MM.1S (cell line): ENCODE data around the gene ITSN1.

Experiments
- DNase-seq: peaks from one replicate; pipeline ENCODE4 v3.0.0-alpha.2; 2015
- H2AFZ ChIP-seq: fragments of 300-600 bp; sonication (generic); 2 replicates; pipeline ENCODE4 v1.6.0; 2016; ENCODE audit warnings: antibody characterized with exemption, low read length
- H3F3A ChIP-seq: fragments of 300-600 bp; sonication (generic); 2 replicates; pipeline ENCODE4 v1.6.1; 2016; ENCODE audit warnings: mild to moderate bottlenecking, antibody characterized with exemption, low read length, moderate library complexity, mixed read lengths; ENCODE audit not compliant: insufficient read depth
- H3K27ac ChIP-seq: fragments of 300-600 bp; sonication (generic); 2 replicates; pipeline ENCODE4 v1.5.1; 2016; ENCODE audit warnings: mild to moderate bottlenecking, low read length
- H3K27me3 ChIP-seq: fragments of 300-600 bp; sonication (generic); replicated peaks from 2 replicates; pipeline ENCODE4 v1.6.0; 2016; ENCODE audit warnings: low read length; ENCODE audit not compliant: insufficient read depth
- H3K36me3 ChIP-seq: fragments of 300-600 bp; sonication (generic); replicated peaks from 2 replicates; pipeline ENCODE4 v1.6.1; 2016; ENCODE audit warnings: mild to moderate bottlenecking, low read length, mixed read lengths; ENCODE audit not compliant: insufficient read depth
- H3K4me1 ChIP-seq: fragments of 300-600 bp; sonication (generic); 2 replicates; pipeline ENCODE4 v1.6.1; 2016; ENCODE audit warnings: low read length, mixed read lengths
- H3K4me2 ChIP-seq: fragments of 300-600 bp; sonication (generic); 2 replicates; pipeline ENCODE4 v1.6.0; 2016; ENCODE audit warnings: low read depth, low read length
- H3K4me3 ChIP-seq: fragments of 300-600 bp; sonication (generic); 2 replicates; pipeline ENCODE4 v1.5.1; 2016; ENCODE audit warnings: low read length, mixed read lengths
- H3K79me2 ChIP-seq: fragments of 300-600 bp; sonication (generic); 2 replicates; pipeline ENCODE4 v1.6.1; 2016; ENCODE audit warnings: mixed run types, low read length, mixed read lengths
- H3K9ac ChIP-seq: fragments of 300-600 bp; sonication (generic); 2 replicates; pipeline ENCODE4 v1.6.1; 2016; ENCODE audit warnings: low read length, mixed read lengths
- H3K9me2 ChIP-seq: fragments of 300-600 bp; sonication (generic); replicated peaks from 2 replicates; pipeline ENCODE4 v1.6.1; 2016; ENCODE audit warnings: mild to moderate bottlenecking, low read length, mixed read lengths; ENCODE audit not compliant: insufficient read depth
- H3K9me3 ChIP-seq: fragments of 300-600 bp; sonication (generic); replicated peaks from 2 replicates; pipeline ENCODE4 v1.6.1; 2016; ENCODE audit warnings: mild to moderate bottlenecking, low read length, mixed read lengths; ENCODE audit not compliant: insufficient read depth
- H4K20me1 ChIP-seq: fragments of 300-600 bp; sonication (generic); 2 replicates; pipeline ENCODE4 v1.6.1; 2016; ENCODE audit warnings: mild to moderate bottlenecking, low read length, moderate library complexity, mixed read lengths; ENCODE audit not compliant: insufficient read depth
- EZH2 ChIP-seq: fragments of 300-600 bp; sonication (generic); optimal IDR thresholded peaks from 2 replicates; pipeline ENCODE3; 2017; ENCODE audit warnings: low read depth, mild to moderate bottlenecking, antibody characterized with exemption, low read length, mixed read lengths
- EZH2phosphoT487 ChIP-seq: fragments of 300-600 bp; sonication (generic); IDR thresholded peaks from 2 replicates; pipeline ENCODE4 v1.6.1; 2018; ENCODE audit warnings: antibody characterized with exemption, low read length
- TF ChIP-seq, protein P1 (sequence below): fragments of 300-600 bp; sonication (generic); IDR thresholded peaks from 2 replicates; pipeline ENCODE4 v1.5.1; 2016; ENCODE audit warnings: antibody characterized with exemption, low read length, mixed read lengths

Gene ITSN1

GRCh38 chr21:33874161-33874560 lies 231.9 kb downstream of the ITSN1 start:
- H3K27me3 ChIP-seq: no peaks in the 10 kb centered on the region
- no peaks in the 10 kb centered on the region for H3F3A ChIP-seq
- H3K4me1 ChIP-seq: no peaks in the 10 kb centered on the region

GRCh38 chr21:33875026-33875695 lies 232.9 kb downstream of the ITSN1 start:
- no peaks in the 10 kb centered on the region for H3K36me3 ChIP-seq

More at GRCh38 chr21:33874161-33874560, 231.9 kb downstream of the ITSN1 start:
- no peaks in the 10 kb centered on the region for H4K20me1 ChIP-seq
- H3K4me2 ChIP-seq: no peak overlapping the region
- no peak overlapping the region for H3K4me3 ChIP-seq
- no peak overlapping the region for H3K9ac ChIP-seq
- no peak for TF ChIP-seq EZH2
- TF ChIP-seq EZH2phosphoT487: no peak
- TF ChIP-seq, protein P1, sequence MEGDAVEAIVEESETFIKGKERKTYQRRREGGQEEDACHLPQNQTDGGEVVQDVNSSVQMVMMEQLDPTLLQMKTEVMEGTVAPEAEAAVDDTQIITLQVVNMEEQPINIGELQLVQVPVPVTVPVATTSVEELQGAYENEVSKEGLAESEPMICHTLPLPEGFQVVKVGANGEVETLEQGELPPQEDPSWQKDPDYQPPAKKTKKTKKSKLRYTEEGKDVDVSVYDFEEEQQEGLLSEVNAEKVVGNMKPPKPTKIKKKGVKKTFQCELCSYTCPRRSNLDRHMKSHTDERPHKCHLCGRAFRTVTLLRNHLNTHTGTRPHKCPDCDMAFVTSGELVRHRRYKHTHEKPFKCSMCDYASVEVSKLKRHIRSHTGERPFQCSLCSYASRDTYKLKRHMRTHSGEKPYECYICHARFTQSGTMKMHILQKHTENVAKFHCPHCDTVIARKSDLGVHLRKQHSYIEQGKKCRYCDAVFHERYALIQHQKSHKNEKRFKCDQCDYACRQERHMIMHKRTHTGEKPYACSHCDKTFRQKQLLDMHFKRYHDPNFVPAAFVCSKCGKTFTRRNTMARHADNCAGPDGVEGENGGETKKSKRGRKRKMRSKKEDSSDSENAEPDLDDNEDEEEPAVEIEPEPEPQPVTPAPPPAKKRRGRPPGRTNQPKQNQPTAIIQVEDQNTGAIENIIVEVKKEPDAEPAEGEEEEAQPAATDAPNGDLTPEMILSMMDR: no peak
- H2AFZ ChIP-seq: no peak overlapping the region
- H3K79me2 ChIP-seq: no peaks in the 10 kb centered on the region
- H3K36me3 ChIP-seq: no peaks in the 10 kb centered on the region
- no peak for DNase-seq
- no peaks in the 10 kb centered on the region for H3K9me3 ChIP-seq
- no peaks in the 10 kb centered on the region for H3K9me2 ChIP-seq
- no peak overlapping the region for H3K27ac ChIP-seq

GRCh38 chr21:33878824-33879223 lies 236.5 kb downstream of the ITSN1 start:
- Histone ChIP-seq H3K4me3 (no peak overlapping the region), H3K9me3 (no peaks in the 10 kb centered on the region), H2AFZ (no peak overlapping the region), H4K20me1 (no peaks in the 10 kb centered on the region), H3F3A (no peaks in the 10 kb centered on the region), H3K9ac (no peak overlapping the region), H3K9me2 (no peaks in the 10 kb centered on the region), H3K36me3 (no peaks in the 10 kb centered on the region), H3K79me2 (no peaks in the 10 kb centered on the region), H3K4me1 (no peaks in the 10 kb centered on the region), H3K4me2 (no peak overlapping the region), H3K27me3 (no peaks in the 10 kb centered on the region), H3K27ac (no peak overlapping the region)
- TF ChIP-seq EZH2phosphoT487: no peak
- TF ChIP-seq, protein P1: no peak
- no peak for TF ChIP-seq EZH2
- DNase-seq: no peak

More at GRCh38 chr21:33875026-33875695, 232.9 kb downstream of the ITSN1 start:
- no peaks in the 10 kb centered on the region for H3K9me3 ChIP-seq
- H3K4me3 ChIP-seq: no peak overlapping the region
- H3K27ac ChIP-seq: no peak overlapping the region
- no peaks in the 10 kb centered on the region for H3K9me2 ChIP-seq
- H3K4me1 ChIP-seq: no peaks in the 10 kb centered on the region
- TF ChIP-seq EZH2phosphoT487: no peak
- no peak for TF ChIP-seq EZH2
- TF ChIP-seq, protein P1: no peak
- H3F3A ChIP-seq: no peaks in the 10 kb centered on the region
- H3K9ac ChIP-seq: no peak overlapping the region
- DNase-seq: no peak
- no peak overlapping the region for H3K4me2 ChIP-seq
- H4K20me1 ChIP-seq: no peaks in the 10 kb centered on the region
- no peaks in the 10 kb centered on the region for H3K27me3 ChIP-seq
- H2AFZ ChIP-seq: no peak overlapping the region
- H3K79me2 ChIP-seq: no peaks in the 10 kb centered on the region
